ENCODE data around the gene MIF4GD.

MIF4GD gene

GRCh38 chr17:75232786-75233185 lies 38.2 kb downstream of the MIF4GD start:
- no peak for DNase-seq (ENCODE audit: low spot score)

- no peak for DNase-seq (ENCODE audit: low spot score)
These were observed 39.1 kb downstream of the MIF4GD start for GRCh38 chr17:75231741-75232464.

GRCh38 chr17:75231071-75231470 lies 40.0 kb downstream of the MIF4GD start:
- no peak for DNase-seq (ENCODE audit: low spot score)

GRCh38 chr17:75228847-75229246 lies 42.2 kb downstream of the MIF4GD start:
- DNase-seq (ENCODE audit: low spot score) = no peak

GRCh38 chr17:75228305-75228704 lies 42.7 kb downstream of the MIF4GD start:
- DNase-seq (ENCODE audit: low spot score) = no peak

GRCh38 chr17:75227729-75228128 lies 43.3 kb downstream of the MIF4GD start:
- no peak for DNase-seq (ENCODE audit: low spot score)

- DNase-seq (ENCODE audit: low spot score) = no peak
These were observed 46.0 kb downstream of the MIF4GD start for GRCh38 chr17:75225016-75225415.

- no peak for DNase-seq (ENCODE audit: low spot score)
These were observed 51.2 kb downstream of the MIF4GD start for GRCh38 chr17:75219815-75220214.

GRCh38 chr17:75218131-75218530 lies 52.9 kb downstream of the MIF4GD start:
- DNase-seq (ENCODE audit: low spot score) = no peak

Data from kidney tubule cell (primary cell).